GM12874 (cell line): ENCODE measurements around the gene DSCAM.

Experiments
- TF ChIP-seq, protein P1 (sequence below): IDR thresholded peaks from 2 replicates; pipeline ENCODE4 v1.5.1; 2011; ENCODE audit warnings: low read depth, mild to moderate bottlenecking, control low read depth, low read length, moderate library complexity; ENCODE audit not compliant: insufficient read depth

The DSCAM gene

DNA sequence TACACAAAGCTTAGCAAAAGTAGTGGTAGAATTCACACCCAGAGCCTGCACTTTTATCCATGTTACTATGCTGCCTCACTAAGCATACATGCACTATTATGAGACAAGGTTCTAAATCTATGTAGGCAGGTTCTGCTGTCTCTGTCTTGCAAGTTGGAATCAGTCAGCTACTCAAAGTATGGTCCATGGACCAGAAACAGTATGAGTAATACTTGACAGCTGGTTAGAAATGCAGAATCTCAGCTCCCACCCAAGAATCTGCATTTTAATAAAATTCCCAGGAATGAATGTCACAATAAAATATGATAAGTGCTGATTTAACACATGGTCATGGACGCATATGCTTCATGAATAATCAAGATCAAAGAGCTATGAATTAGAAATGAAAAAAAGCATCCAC, 50.5 kb downstream of the DSCAM start:
- TF ChIP-seq, protein P1, sequence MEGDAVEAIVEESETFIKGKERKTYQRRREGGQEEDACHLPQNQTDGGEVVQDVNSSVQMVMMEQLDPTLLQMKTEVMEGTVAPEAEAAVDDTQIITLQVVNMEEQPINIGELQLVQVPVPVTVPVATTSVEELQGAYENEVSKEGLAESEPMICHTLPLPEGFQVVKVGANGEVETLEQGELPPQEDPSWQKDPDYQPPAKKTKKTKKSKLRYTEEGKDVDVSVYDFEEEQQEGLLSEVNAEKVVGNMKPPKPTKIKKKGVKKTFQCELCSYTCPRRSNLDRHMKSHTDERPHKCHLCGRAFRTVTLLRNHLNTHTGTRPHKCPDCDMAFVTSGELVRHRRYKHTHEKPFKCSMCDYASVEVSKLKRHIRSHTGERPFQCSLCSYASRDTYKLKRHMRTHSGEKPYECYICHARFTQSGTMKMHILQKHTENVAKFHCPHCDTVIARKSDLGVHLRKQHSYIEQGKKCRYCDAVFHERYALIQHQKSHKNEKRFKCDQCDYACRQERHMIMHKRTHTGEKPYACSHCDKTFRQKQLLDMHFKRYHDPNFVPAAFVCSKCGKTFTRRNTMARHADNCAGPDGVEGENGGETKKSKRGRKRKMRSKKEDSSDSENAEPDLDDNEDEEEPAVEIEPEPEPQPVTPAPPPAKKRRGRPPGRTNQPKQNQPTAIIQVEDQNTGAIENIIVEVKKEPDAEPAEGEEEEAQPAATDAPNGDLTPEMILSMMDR, result no peak

DNA sequence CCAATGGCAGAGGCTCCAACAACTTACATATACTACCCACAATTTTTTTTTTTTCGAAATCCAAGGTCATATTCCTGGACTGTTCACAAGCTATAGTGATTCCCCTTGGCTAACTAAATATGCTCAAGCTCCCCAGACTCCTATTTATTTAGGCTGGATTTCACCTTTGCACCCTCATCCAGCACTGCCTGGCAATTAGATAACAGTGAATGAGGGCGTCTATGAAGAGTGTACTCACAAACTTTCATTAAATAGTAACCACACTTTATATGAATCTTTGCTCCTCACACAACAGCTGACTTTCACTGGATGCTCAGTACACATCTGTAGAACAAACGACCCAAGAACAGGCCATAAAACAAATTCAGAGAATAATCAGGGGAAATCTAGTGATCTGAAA, 51.6 kb downstream of the DSCAM start:
- TF ChIP-seq, protein P1, result no peak

DNA sequence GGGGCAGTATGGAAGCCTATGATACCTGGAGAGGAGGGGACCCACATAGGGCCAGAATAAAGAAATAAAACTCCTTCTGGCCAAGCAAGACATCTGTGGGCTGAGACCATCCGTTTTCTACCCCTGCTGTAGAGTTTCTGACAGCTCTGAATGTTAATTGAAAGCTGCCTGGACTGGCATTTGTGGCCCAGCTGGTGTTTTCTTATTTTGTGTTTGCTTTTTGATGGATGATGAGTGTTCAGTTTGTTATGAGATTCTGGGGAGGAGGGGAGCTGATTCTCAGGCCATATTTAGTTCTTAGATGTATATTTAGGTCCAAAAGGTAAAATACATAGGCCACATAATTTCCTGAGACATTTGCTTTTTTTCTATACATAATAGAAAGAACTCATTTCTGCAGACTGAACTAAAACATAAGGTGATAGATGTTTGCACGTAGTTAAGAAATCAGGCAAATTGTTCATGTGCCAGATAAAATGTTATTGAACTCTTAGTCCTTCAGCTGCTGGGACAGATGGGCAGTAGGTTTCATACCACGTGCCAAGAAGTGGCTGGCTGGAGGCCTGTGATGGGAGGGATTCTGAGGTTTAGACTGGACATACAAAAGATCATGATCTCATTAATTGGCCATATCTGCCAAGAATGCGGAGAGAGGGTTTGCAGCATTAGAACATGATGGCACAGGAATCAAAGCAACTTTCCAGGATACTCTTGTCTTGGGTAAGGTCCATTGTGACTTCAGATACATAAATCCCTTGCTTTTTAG, 54.1 kb downstream of the DSCAM start:
- TF ChIP-seq, protein P1, result no peak

DNA sequence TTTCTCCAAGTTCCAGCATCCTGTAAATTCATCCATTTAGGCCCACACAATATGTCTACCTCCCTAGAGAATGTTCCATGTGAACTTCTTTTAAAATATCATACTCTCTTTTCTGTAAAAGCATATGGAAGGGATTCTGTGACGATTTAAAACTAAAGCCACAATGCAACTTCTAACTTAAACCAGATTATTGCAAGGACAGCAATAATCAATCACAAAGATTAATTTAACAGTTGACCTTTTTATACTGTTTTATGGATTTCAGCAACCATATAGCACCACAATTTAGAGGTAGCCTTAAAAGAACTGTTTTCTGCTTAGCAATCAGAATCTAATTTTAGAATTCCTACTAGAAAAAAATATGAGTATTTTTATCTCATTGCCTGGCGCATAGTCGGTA, 58.3 kb downstream of the DSCAM start:
- TF ChIP-seq, protein P1, result no peak

DNA sequence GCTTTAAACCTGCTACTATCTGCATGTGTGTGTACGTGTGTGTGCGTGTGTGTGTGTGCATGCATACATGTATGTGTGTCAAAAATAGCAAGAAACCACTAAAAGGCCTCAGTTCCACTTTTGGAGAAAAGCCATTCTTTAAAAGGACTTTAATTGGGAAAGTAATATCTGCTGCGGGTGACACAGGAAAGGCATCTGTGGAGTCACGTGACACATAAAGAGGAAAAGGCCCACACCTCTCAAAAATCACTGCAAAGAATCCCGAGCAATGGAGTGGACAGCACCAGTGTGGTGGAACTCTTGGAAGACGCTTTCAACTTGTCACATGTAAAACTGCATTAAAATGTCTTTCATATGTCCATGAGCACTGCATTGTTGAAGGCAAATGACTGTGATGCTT, 63.6 kb downstream of the DSCAM start:
- TF ChIP-seq, protein P1, result no peak

DNA sequence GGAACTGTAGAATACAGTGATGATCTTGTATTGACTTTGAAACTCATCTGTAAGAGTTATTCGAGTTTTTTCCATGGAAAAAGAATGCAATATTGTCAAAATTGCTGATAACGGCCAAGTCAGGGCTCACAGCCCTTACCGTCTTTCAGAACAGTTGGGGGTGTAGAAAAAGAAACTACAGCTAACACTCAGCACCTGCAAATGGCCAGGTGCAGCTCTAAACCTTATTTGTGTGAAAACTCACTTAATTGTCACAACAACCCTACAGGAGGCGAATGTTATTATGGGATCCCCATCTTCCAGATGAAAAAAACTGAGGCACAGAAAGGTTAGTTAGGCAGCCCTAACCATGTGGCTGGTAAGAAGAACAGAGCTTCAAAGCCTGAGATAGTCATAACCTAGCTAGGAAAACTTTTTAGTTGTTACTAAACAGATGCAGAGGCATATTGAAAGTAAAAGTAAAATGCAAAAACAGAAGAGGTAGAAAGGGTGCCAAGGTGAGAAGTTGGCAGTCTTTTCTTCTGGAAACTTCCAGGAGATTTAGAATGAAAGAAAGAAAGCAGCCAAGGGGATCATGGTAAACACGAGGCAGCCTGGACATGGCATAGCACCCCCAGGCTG, 76.4 kb downstream of the DSCAM start:
- TF ChIP-seq, protein P1, result no peak

DNA sequence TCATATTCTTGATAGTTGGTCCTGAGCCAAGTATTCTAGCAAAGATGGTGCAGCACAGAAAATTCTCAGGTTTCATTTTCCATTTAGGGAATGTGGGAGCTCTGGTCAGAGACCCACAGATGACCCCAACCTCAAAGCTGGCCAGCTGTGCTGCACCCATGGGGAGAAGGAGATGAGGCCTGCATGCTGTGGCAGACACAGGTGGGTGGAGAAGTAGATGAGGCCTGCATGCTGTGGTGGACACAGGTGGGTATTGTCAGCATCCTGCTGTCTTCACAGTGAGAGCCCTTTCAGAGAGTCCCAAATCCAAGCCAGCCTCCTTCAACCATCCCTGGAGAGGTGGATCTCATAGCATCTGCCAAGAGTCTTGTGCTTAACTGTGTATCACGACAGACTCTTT, 77.7 kb downstream of the DSCAM start:
- TF ChIP-seq, protein P1, result no peak
